HEK293 (cell line): ENCODE data around the gene OR11G2.

Source experiments
- CTCF ChIA-PET: fragments of 350-600 bp; formaldehyde crosslinking; extraction: SDS; loops from one replicate; lab custom pipeline; 2021; ENCODE audit warnings: antibody characterized with exemption; lab: Yijun Ruan, JAX
- POLR2A ChIA-PET: fragments of 300-600 bp; formaldehyde crosslinking; extraction: SDS; loops from one replicate; lab custom pipeline; 2020; ENCODE audit warnings: antibody characterized with exemption, inconsistent platforms; lab: Yijun Ruan, JAX
- H3K27ac ChIP-seq: fragments of 200-500 bp; sonication (Bioruptor generic); 2 replicates; pipeline ENCODE4 v1.5.1; 2014; ENCODE audit warnings: low read depth, low read length, control low read depth, inconsistent platforms; ENCODE audit errors: extremely low read depth
- H3K36me3 ChIP-seq, 2 experiments: fragments of 200-500 bp in 1 of 2; sonication (Bioruptor generic) in 1 of 2; 1 replicate in 1 of 2; 2 replicates in 1 of 2; pipeline ENCODE4 v1.5.1; 2014 to 2017; ENCODE audit warnings: inconsistent platforms in 2 of 2, low read length in 2 of 2; ENCODE audit not compliant: control insufficient read depth in 2 of 2, insufficient read depth in 1 of 2
- H3K4me1 ChIP-seq: fragments of 200-500 bp; sonication (Bioruptor generic); 2 replicates; pipeline ENCODE4 v1.5.1; 2014; ENCODE audit warnings: mild to moderate bottlenecking, low read length, inconsistent platforms; ENCODE audit not compliant: control insufficient read depth, insufficient read depth
- H3K4me3 ChIP-seq: 2 replicates; pipeline ENCODE4 v1.5.1; 2011; ENCODE audit warnings: low read depth, mild to moderate bottlenecking, control low read depth, low read length, moderate library complexity
- H3K9me3 ChIP-seq: fragments of 200-500 bp; sonication (Bioruptor generic); 2 replicates; pipeline ENCODE4 v1.5.1; 2014; ENCODE audit warnings: low read depth, low read length, inconsistent platforms; ENCODE audit not compliant: control insufficient read depth, insufficient read depth
- GFI1B ChIP-seq: fragments of 450-650 bp; formaldehyde crosslinking; IDR thresholded peaks from 2 replicates; pipeline ENCODE4 v1.5.1; 2016; ENCODE audit warnings: missing biosample characterization, missing genetic modification characterization
- KLF16 ChIP-seq: fragments of 450-650 bp; formaldehyde crosslinking; IDR thresholded peaks from 2 replicates; pipeline ENCODE4 v1.5.1; 2017; ENCODE audit warnings: missing biosample characterization, missing genetic modification characterization
- MEIS1 ChIP-seq: sonication (generic); formaldehyde crosslinking; IDR thresholded peaks from 2 replicates; pipeline ENCODE4 v1.8.1; 2022; ENCODE audit warnings: missing genetic modification reagents, mild to moderate bottlenecking, borderline replicate concordance
- REPIN1 ChIP-seq: fragments of 450-650 bp; formaldehyde crosslinking; IDR thresholded peaks from 2 replicates; pipeline ENCODE4 v1.5.1; 2017; ENCODE audit warnings: missing biosample characterization, missing genetic modification characterization, low read depth
- TCF7L2 ChIP-seq: IDR thresholded peaks from 2 replicates; pipeline ENCODE4 v1.6.1; 2011; ENCODE audit warnings: low read depth, mild to moderate bottlenecking, inconsistent platforms, low read length, moderate library complexity, borderline replicate concordance
- TSHZ1 ChIP-seq: fragments of 450-650 bp; formaldehyde crosslinking; IDR thresholded peaks from 2 replicates; pipeline ENCODE4 v1.5.1; 2016; ENCODE audit warnings: missing biosample characterization, missing genetic modification characterization, borderline replicate concordance
- ZNF146 ChIP-seq: fragments of 450-650 bp; formaldehyde crosslinking; IDR thresholded peaks from 2 replicates; pipeline ENCODE4 v1.5.1; 2016; ENCODE audit warnings: missing biosample characterization, missing genetic modification characterization
- ZNF174 ChIP-seq: fragments of 450-650 bp; formaldehyde crosslinking; IDR thresholded peaks from 2 replicates; pipeline ENCODE4 v1.5.0; 2017; ENCODE audit warnings: missing biosample characterization, mild to moderate bottlenecking, missing genetic modification characterization
- ZNF19 ChIP-seq: fragments of 450-650 bp; formaldehyde crosslinking; IDR thresholded peaks from 2 replicates; pipeline ENCODE4; 2016; ENCODE audit warnings: missing biosample characterization, missing genetic modification characterization, low read depth
- ZNF2 ChIP-seq: fragments of 450-650 bp; formaldehyde crosslinking; IDR thresholded peaks from 2 replicates; pipeline ENCODE4 v1.5.1; 2016; ENCODE audit warnings: missing biosample characterization, missing genetic modification characterization
- ZNF404 ChIP-seq: fragments of 450-650 bp; formaldehyde crosslinking; IDR thresholded peaks from 2 replicates; pipeline ENCODE4 v1.5.1; 2017; ENCODE audit warnings: missing biosample characterization, missing genetic modification characterization
- ZNF449 ChIP-seq: fragments of 450-650 bp; formaldehyde crosslinking; IDR thresholded peaks from 2 replicates; pipeline ENCODE4 v1.5.1; 2017; ENCODE audit warnings: missing biosample characterization, mild to moderate bottlenecking, missing genetic modification characterization, moderate library complexity
- ZNF510 ChIP-seq: fragments of 450-650 bp; formaldehyde crosslinking; IDR thresholded peaks from 2 replicates; pipeline ENCODE4 v1.5.1; 2018; ENCODE audit warnings: mild to moderate bottlenecking, missing genetic modification characterization, missing biosample characterization; ENCODE audit not compliant: insufficient replicate concordance
- ZNF529 ChIP-seq: fragments of 450-650 bp; formaldehyde crosslinking; IDR thresholded peaks from 2 replicates; pipeline ENCODE4 v1.5.1; 2017; ENCODE audit warnings: missing genetic modification characterization, missing biosample characterization; ENCODE audit not compliant: insufficient replicate concordance
- ZNF580 ChIP-seq: fragments of 450-650 bp; formaldehyde crosslinking; IDR thresholded peaks from 2 replicates; pipeline ENCODE4 v1.5.1; 2016; ENCODE audit warnings: missing biosample characterization, missing genetic modification characterization
- ZNF600 ChIP-seq: fragments of 450-650 bp; formaldehyde crosslinking; IDR thresholded peaks from 2 replicates; pipeline ENCODE4 v1.5.1; 2016; ENCODE audit warnings: missing biosample characterization, missing genetic modification characterization
- ZNF704 ChIP-seq: fragments of 450-650 bp; formaldehyde crosslinking; IDR thresholded peaks from 2 replicates; pipeline ENCODE4 v1.5.1; 2016; ENCODE audit warnings: missing biosample characterization, missing genetic modification characterization
- ZSCAN18 ChIP-seq: fragments of 450-650 bp; formaldehyde crosslinking; IDR thresholded peaks from 2 replicates; pipeline ENCODE4 v1.5.1; 2016; ENCODE audit warnings: missing biosample characterization, missing genetic modification characterization
- ZSCAN30 ChIP-seq: fragments of 450-650 bp; IDR thresholded peaks from 2 replicates; pipeline ENCODE4 v1.5.1; 2018; ENCODE audit warnings: missing biosample characterization, mild to moderate bottlenecking, missing genetic modification characterization, moderate library complexity

Gene OR11G2

GRCh38 chr14:20176330-20176729 lies 14.4 kb upstream of the OR11G2 start:
- TF ChIP-seq ZSCAN30 (tag by site-specific recombination) = no peak
- no peak overlapping the region for H3K4me3 ChIP-seq
- no peaks in the 10 kb centered on the region for H3K9me3 ChIP-seq
- H3K27ac ChIP-seq = no peak overlapping the region
- POLR2A ChIA-PET = no interaction called here
- no peaks in the 10 kb centered on the region for H3K4me1 ChIP-seq
- H3K36me3 ChIP-seq = no peaks in the 10 kb centered on the region
- CTCF ChIA-PET = no interaction called here

- Histone ChIP-seq H3K36me3 (no peaks in the 10 kb centered on the region), H3K4me1 (no peaks in the 10 kb centered on the region), H3K4me3 (no peak overlapping the region), H3K27ac (no peak overlapping the region), H3K9me3 (no peaks in the 10 kb centered on the region)
- ChIA-PET POLR2A (no interaction called here), CTCF (no interaction called here)
- TF ChIP-seq ZNF600 (tag by site-specific recombination) = no peak
- TF ChIP-seq MEIS1 (CRISPR knock-in tag) = no peak
- TF ChIP-seq ZNF2 (tag by site-specific recombination) = no peak
- no peak for TF ChIP-seq ZNF529 (tag by site-specific recombination)
- TF ChIP-seq GFI1B (tag by site-specific recombination) = no peak
- no peak for TF ChIP-seq ZNF146 (tag by site-specific recombination)
- no peak for TF ChIP-seq TSHZ1 (tag by site-specific recombination)
- TF ChIP-seq REPIN1 (tag by site-specific recombination) = no peak
- TF ChIP-seq ZSCAN18 (tag by site-specific recombination) = no peak
- TF ChIP-seq ZNF580 (tag by site-specific recombination) = no peak
- no peak for TF ChIP-seq ZNF404
- no peak for TF ChIP-seq TCF7L2
- no peak for TF ChIP-seq ZNF510 (tag by site-specific recombination)
- TF ChIP-seq KLF16 (tag by site-specific recombination) = no peak
- TF ChIP-seq ZNF19 (tag by site-specific recombination) = no peak
- no peak for TF ChIP-seq ZNF449 (tag by site-specific recombination)
- no peak for TF ChIP-seq ZNF174
- no peak for TF ChIP-seq ZNF704 (tag by site-specific recombination)
Measured at GRCh38 chr14:20177433-20177974, 13.2 kb upstream of the OR11G2 start.
